OCI-LY1 (cell line): ENCODE data around the gene FCRL2.
A peak's percentile ranks its signal among the peaks of the same experiment; 100 is the strongest.

Experiments used
- H2AFZ ChIP-seq: fragments of 200-600 bp; sonication (generic), shearing (Covaris generic); 2 replicates; pipeline ENCODE4 v1.6.0; 2014; ENCODE audit warnings: antibody characterized with exemption, mild to moderate bottlenecking, low read length
- H3F3A ChIP-seq: fragments of 200-600 bp; sonication (generic), shearing (Covaris generic); 2 replicates; pipeline ENCODE4 v1.6.0; 2014; ENCODE audit warnings: mild to moderate bottlenecking, antibody characterized with exemption, low read length, moderate library complexity; ENCODE audit not compliant: insufficient read depth
- H3K27ac ChIP-seq: fragments of 200-600 bp; sonication (generic); 2 replicates; pipeline ENCODE4 v1.5.1; 2014; ENCODE audit warnings: low read length, mixed run types, mild to moderate bottlenecking, low read depth; ENCODE audit not compliant: poor library complexity, severe bottlenecking
- H3K27me3 ChIP-seq: fragments of 200-600 bp; sonication (generic); 2 replicates; pipeline ENCODE4 v1.6.0; 2014; ENCODE audit warnings: antibody characterized with exemption, mild to moderate bottlenecking, low read length, moderate library complexity; ENCODE audit not compliant: insufficient read depth
- H3K36me3 ChIP-seq: fragments of 200-600 bp; sonication (generic); 2 replicates; pipeline ENCODE4 v1.6.1; 2014; ENCODE audit warnings: mild to moderate bottlenecking, antibody characterized with exemption, low read length, moderate library complexity, mixed read lengths; ENCODE audit not compliant: insufficient read depth
- H3K4me1 ChIP-seq: fragments of 200-600 bp; sonication (generic); 2 replicates; pipeline ENCODE4 v1.5.1; 2014; ENCODE audit warnings: mild to moderate bottlenecking, low read length, moderate library complexity; ENCODE audit not compliant: insufficient read depth, severe bottlenecking
- H3K4me2 ChIP-seq: fragments of 200-600 bp; sonication (generic), shearing (Covaris generic); 2 replicates; pipeline ENCODE4 v1.6.1; 2014; ENCODE audit warnings: low read length
- H3K4me3 ChIP-seq: fragments of 200-600 bp; sonication (generic); 2 replicates; pipeline ENCODE4 v1.5.1; 2014; ENCODE audit warnings: low read length, low read depth, mild to moderate bottlenecking, mixed read lengths; ENCODE audit not compliant: poor library complexity, severe bottlenecking
- H3K79me2 ChIP-seq: fragments of 200-600 bp; shearing (Covaris generic); 2 replicates; pipeline ENCODE4 v1.6.1; 2016; ENCODE audit warnings: mixed run types, low read length, mixed read lengths; ENCODE audit not compliant: insufficient read depth
- H3K9ac ChIP-seq: fragments of 200-600 bp; sonication (generic), shearing (Covaris generic); 2 replicates; pipeline ENCODE4 v1.6.1; 2014; ENCODE audit warnings: mild to moderate bottlenecking, low read length, mixed read lengths
- H3K9me2 ChIP-seq: fragments of 200-600 bp; sonication (generic), shearing (Covaris generic); 2 replicates; pipeline ENCODE4 v1.6.1; 2014; ENCODE audit warnings: low read depth, mild to moderate bottlenecking, low read length, mixed read lengths
- H3K9me3 ChIP-seq: fragments of 200-600 bp; shearing (Covaris generic); 2 replicates; pipeline ENCODE4 v1.6.1; 2014; ENCODE audit warnings: low read length, mixed read lengths
- H4K20me1 ChIP-seq: fragments of 200-600 bp; sonication (generic), shearing (Covaris generic); 2 replicates; pipeline ENCODE4 v1.6.0; 2016; ENCODE audit warnings: mild to moderate bottlenecking, low read length; ENCODE audit not compliant: insufficient read depth
- EZH2 ChIP-seq: fragments of 200-600 bp; sonication (generic), shearing (Covaris generic); IDR thresholded peaks from 2 replicates; pipeline ENCODE4 v1.8.0; 2017; ENCODE audit warnings: borderline replicate concordance, mixed run types, mild to moderate bottlenecking, antibody characterized with exemption, low read length, moderate library complexity, mixed read lengths
- TF ChIP-seq, protein P1 (sequence below): fragments of 200-600 bp; sonication (generic), shearing (Covaris generic); IDR thresholded peaks from 2 replicates; pipeline ENCODE4 v1.5.1; 2017; ENCODE audit warnings: mild to moderate bottlenecking, antibody characterized with exemption, low read length, moderate library complexity, mixed read lengths

FCRL2 gene

DNA sequence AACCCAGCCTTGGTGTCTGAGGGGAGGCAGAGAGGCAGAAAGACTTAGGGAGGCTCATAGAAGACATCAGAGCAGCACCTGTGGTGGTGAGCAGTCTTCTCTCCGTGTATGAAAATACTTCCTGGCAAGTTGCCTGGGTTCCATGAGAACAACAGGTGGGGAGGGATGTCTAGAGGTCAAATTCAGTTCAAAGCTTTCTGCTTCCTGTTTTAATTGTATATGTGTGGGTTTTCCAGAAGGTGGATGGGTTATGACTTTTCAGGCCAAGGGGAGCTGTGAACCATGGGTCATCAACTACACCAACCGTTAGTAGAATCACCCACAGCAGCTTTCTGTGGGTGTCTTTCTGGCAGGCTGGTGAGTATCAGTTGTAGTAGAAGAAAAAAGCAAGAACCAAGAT lies 4.1 kb upstream of the FCRL2 start:
- H3K9ac ChIP-seq: no peak overlapping the region; the same call in 1 of the 2 replicates
- no peaks in the 10 kb centered on the region for H3K9me2 ChIP-seq
- no peak overlapping the region for H3K4me3 ChIP-seq
- no peak for TF ChIP-seq EZH2
- TF ChIP-seq, protein P1, sequence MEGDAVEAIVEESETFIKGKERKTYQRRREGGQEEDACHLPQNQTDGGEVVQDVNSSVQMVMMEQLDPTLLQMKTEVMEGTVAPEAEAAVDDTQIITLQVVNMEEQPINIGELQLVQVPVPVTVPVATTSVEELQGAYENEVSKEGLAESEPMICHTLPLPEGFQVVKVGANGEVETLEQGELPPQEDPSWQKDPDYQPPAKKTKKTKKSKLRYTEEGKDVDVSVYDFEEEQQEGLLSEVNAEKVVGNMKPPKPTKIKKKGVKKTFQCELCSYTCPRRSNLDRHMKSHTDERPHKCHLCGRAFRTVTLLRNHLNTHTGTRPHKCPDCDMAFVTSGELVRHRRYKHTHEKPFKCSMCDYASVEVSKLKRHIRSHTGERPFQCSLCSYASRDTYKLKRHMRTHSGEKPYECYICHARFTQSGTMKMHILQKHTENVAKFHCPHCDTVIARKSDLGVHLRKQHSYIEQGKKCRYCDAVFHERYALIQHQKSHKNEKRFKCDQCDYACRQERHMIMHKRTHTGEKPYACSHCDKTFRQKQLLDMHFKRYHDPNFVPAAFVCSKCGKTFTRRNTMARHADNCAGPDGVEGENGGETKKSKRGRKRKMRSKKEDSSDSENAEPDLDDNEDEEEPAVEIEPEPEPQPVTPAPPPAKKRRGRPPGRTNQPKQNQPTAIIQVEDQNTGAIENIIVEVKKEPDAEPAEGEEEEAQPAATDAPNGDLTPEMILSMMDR: no peak
- no peaks in the 10 kb centered on the region for H3F3A ChIP-seq
- no peaks in the 10 kb centered on the region for H3K79me2 ChIP-seq
- H3K27me3 ChIP-seq: no peaks in the 10 kb centered on the region
- H4K20me1 ChIP-seq: no peaks in the 10 kb centered on the region
- H2AFZ ChIP-seq: no peak overlapping the region
- H3K36me3 ChIP-seq: no peaks in the 10 kb centered on the region
- H3K4me1 ChIP-seq: peaks cover 96% of the 10 kb centered on the region
- H3K9me3 ChIP-seq: no peaks in the 10 kb centered on the region
- peak overlapping the region; percentile 93 for H3K27ac ChIP-seq
- H3K4me2 ChIP-seq: no peak overlapping the region; the same call in 1 of the 2 replicates

DNA sequence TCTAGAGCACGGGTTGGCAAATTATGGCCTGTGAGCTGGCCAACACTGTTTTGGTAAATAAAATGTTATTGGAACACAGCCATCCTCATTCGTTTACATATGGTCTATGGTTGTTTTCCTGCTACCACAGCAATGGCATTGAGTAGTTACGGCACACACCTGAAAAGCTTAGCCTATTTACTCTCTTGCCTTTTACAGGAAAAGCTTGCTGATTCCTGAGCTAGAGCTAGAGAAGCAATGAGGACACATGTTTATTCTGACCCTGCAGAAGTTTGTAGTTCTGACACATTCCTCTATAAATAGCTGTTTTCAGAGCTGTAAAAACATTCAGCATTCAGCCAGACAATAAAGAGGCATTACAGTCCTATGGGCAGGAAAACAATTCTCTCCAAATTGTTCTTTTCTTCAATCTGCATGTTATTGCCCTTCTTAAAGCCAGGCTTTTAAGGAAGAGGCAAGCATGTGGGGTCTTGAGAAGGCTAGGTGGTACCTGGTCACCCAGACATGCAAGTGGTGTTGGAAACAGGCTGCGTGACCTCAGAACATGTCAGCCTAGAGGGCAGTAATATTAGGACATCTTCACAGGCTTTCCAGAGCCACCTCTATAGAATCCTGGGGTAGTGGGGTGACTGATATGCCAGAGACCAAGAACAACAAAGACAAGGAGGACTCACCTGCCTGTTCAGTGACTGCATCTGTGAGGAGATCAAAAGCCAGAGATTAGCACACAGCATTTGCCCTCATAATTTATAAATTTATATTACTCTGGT lies 1.6 kb downstream of the FCRL2 start:
- H3K9me3 ChIP-seq: no peaks in the 10 kb centered on the region
- no peaks in the 10 kb centered on the region for H3K27me3 ChIP-seq
- H3K4me1 ChIP-seq: peaks cover 100% of the 10 kb centered on the region
- no peaks in the 10 kb centered on the region for H3F3A ChIP-seq
- peak overlapping the region; percentile 62 for H3K4me3 ChIP-seq
- no peak overlapping the region for H2AFZ ChIP-seq
- H3K9ac ChIP-seq: peak overlapping the region; percentile 51
- H3K27ac ChIP-seq: peak overlapping the region; percentile 89
- no peaks in the 10 kb centered on the region for H3K9me2 ChIP-seq
- H3K4me2 ChIP-seq: peak overlapping the region; percentile 64
- no peak for TF ChIP-seq EZH2
- TF ChIP-seq, protein P1: no peak
- H3K36me3 ChIP-seq: no peaks in the 10 kb centered on the region
- H3K79me2 ChIP-seq: no peaks in the 10 kb centered on the region
- no peaks in the 10 kb centered on the region for H4K20me1 ChIP-seq

DNA sequence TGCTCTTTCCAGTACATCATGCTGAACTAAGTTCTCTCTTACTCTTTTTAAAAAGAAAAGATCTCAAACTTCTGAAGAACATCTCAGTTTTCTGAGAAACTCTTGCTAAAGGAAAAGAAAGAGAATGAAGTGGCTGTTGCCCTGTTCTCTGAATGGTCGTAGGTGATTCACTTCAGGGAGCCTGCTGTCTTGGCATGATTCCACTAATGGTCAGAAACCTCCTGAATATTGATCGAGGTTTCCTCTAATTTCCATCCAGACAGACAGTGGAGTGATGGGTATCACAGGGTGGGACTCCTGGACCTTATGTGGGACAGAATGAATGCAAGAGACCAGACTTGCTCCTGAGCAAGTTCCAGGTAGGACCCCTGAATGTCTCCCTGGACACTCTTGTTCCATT lies 2.5 kb downstream of the FCRL2 start:
- TF ChIP-seq EZH2: no peak
- TF ChIP-seq, protein P1: no peak
- Histone ChIP-seq H4K20me1 (no peaks in the 10 kb centered on the region), H3K9ac (peak overlapping the region; percentile 51), H3K79me2 (no peaks in the 10 kb centered on the region), H2AFZ (no peak overlapping the region), H3K9me2 (no peaks in the 10 kb centered on the region), H3K36me3 (peaks cover 4% of the 10 kb centered on the region; the same call in 1 of the 2 replicates), H3K4me1 (peaks cover 97% of the 10 kb centered on the region), H3K4me3 (peak overlapping the region; percentile 62), H3K27ac (peak overlapping the region; percentile 89), H3K9me3 (no peaks in the 10 kb centered on the region), H3K4me2 (peak overlapping the region; percentile 64), H3K27me3 (no peaks in the 10 kb centered on the region), H3F3A (no peaks in the 10 kb centered on the region)
